Endothelial cell of umbilical vein (primary cell): ENCODE measurements around the gene FSTL1. TPM values are rescaled to one million over a fixed set of nuclear protein-coding genes. Genes with fewer than 3 reads are reported as not detected.

ENCODE experiments used
- BruUV-seq: library from RNA; stranded (reverse); fragments of 400-500 nt; replicated peaks from 2 replicates; lab custom pipeline; 2021; lab: Mats Ljungman, UMichigan
- CTCF ChIA-PET: fragments of 300-600, 350-600 bp; sonication (Branson Sonifier 250); formaldehyde crosslinking; loops from one replicate; lab custom pipeline; 2021; ENCODE audit warnings: antibody characterized with exemption, inconsistent platforms; lab: Charles Lee
- POLR2A ChIA-PET: fragments of 300-600, 350-600 bp; sonication (Branson Sonifier 250); formaldehyde crosslinking; loops from one replicate; lab custom pipeline; 2021; ENCODE audit warnings: antibody characterized with exemption, inconsistent platforms; lab: Charles Lee
- DNase-seq: peaks from one replicate; pipeline ENCODE4 v3.0.0-alpha.2; 2011; ENCODE audit warnings: low read depth, low spot score
- FAIRE-seq: peaks from 2 replicates; lab custom pipeline; 2011; peaks lifted over from hg19 to GRCh38; lab: Jason Lieb, UNC
- H2AFZ ChIP-seq: 2 replicates; pipeline ENCODE4 v1.6.0; 2012; ENCODE audit warnings: low read depth, low read length, control low read depth, inconsistent platforms
- H3K27ac ChIP-seq: 2 replicates; pipeline ENCODE4 v1.5.1; 2011; ENCODE audit warnings: low read depth, mild to moderate bottlenecking, control low read depth, low read length, moderate library complexity; ENCODE audit not compliant: insufficient read depth
- H3K27me3 ChIP-seq, 2 experiments: 2 replicates each; pipeline versions ENCODE4 v1.6.0 to v1.6.1; 2011; ENCODE audit warnings: low read length in 2 of 2, mixed read lengths in 1 of 2; ENCODE audit not compliant: control insufficient read depth in 2 of 2, insufficient read depth in 2 of 2
- H3K36me3 ChIP-seq, 2 experiments: 2 replicates in 1 of 2; 3 replicates in 1 of 2; pipeline ENCODE4 v1.5.1; 2011; ENCODE audit warnings: low read length in 2 of 2, mild to moderate bottlenecking in 1 of 2, moderate library complexity in 1 of 2; ENCODE audit not compliant: control insufficient read depth in 2 of 2, insufficient read depth in 2 of 2; ENCODE audit errors: extremely low read depth in 1 of 2
- H3K4me1 ChIP-seq: 3 replicates; pipeline ENCODE4 v1.5.1; 2011; ENCODE audit warnings: mild to moderate bottlenecking, low read length; ENCODE audit not compliant: control insufficient read depth, insufficient read depth; ENCODE audit errors: extremely low read depth
- H3K4me2 ChIP-seq: 2 replicates; pipeline ENCODE4 v1.6.1; 2011; ENCODE audit warnings: low read length, control low read depth, mixed read lengths; ENCODE audit not compliant: insufficient read depth
- H3K4me3 ChIP-seq, 3 experiments: fragments of 200-600 bp in 1 of 3; sonication (generic), shearing (Covaris generic) in 1 of 3; replicated peaks in 1 of 3; 2 replicates each; pipeline ENCODE4 v1.5.1; 2011 to 2016; ENCODE audit warnings: control low read depth in 3 of 3, low read length in 3 of 3, mild to moderate bottlenecking in 2 of 3, inconsistent platforms in 1 of 3, low read depth in 1 of 3, moderate library complexity in 1 of 3; ENCODE audit not compliant: insufficient read depth in 1 of 3
- H3K79me2 ChIP-seq: 2 replicates; pipeline ENCODE4 v1.6.0; 2012; ENCODE audit warnings: low read length, inconsistent platforms; ENCODE audit not compliant: control insufficient read depth, insufficient read depth
- H3K9ac ChIP-seq: replicated peaks from 2 replicates; pipeline ENCODE3; 2011; ENCODE audit warnings: low read length, control low read depth; ENCODE audit not compliant: insufficient read depth; ENCODE audit errors: extremely low read depth
- H3K9me1 ChIP-seq: replicated peaks from 3 replicates; pipeline ENCODE4 v1.6.0; 2011; ENCODE audit warnings: mild to moderate bottlenecking, low read length; ENCODE audit not compliant: control insufficient read depth, insufficient read depth; ENCODE audit errors: extremely low read depth
- H3K9me3 ChIP-seq: replicated peaks from 2 replicates; pipeline ENCODE4 v1.5.1; 2012; ENCODE audit warnings: low read length, inconsistent platforms; ENCODE audit not compliant: control insufficient read depth, insufficient read depth
- H4K20me1 ChIP-seq: replicated peaks from 2 replicates; pipeline ENCODE3; 2011; ENCODE audit warnings: mild to moderate bottlenecking, low read length; ENCODE audit not compliant: control insufficient read depth, insufficient read depth; ENCODE audit errors: extremely low read depth
- CTCF ChIP-seq, 2 donors: IDR thresholded peaks; 1 replicate in 1 of 2; 2 replicates in 1 of 2; pipeline ENCODE4 v1.5.1; 2011; ENCODE audit warnings: low read length in 2 of 2, mild to moderate bottlenecking in 2 of 2, moderate library complexity in 2 of 2, control low read depth in 1 of 2, inconsistent platforms in 1 of 2, low read depth in 1 of 2; ENCODE audit not compliant: insufficient read depth in 1 of 2; ENCODE audit errors: extremely low read depth in 1 of 2
- EZH2 ChIP-seq: IDR thresholded peaks from 2 replicates; pipeline ENCODE4 v1.6.1; 2012; ENCODE audit warnings: borderline replicate concordance, low read depth, mild to moderate bottlenecking, moderate library complexity, low read length, inconsistent platforms; ENCODE audit not compliant: severe bottlenecking
- GATA2 ChIP-seq: IDR thresholded peaks from 2 replicates; pipeline ENCODE4 v1.7.0; 2011; ENCODE audit warnings: low read depth, mild to moderate bottlenecking, moderate library complexity, mixed read lengths, low read length; ENCODE audit not compliant: insufficient read length, insufficient read depth
- JUN ChIP-seq: IDR thresholded peaks from 2 replicates; pipeline ENCODE4 v1.6.1; 2011; ENCODE audit warnings: borderline replicate concordance, low read depth; ENCODE audit not compliant: insufficient read length, insufficient read depth
- MAX ChIP-seq: IDR thresholded peaks from 2 replicates; pipeline ENCODE4 v1.6.1; 2011; ENCODE audit not compliant: insufficient read depth, insufficient read length
- POLR2A ChIP-seq: IDR thresholded peaks from 2 replicates; pipeline ENCODE4 v1.6.1; 2012; ENCODE audit warnings: low read depth, mild to moderate bottlenecking, control low read depth, low read length
- POLR2AphosphoS5 ChIP-seq: IDR thresholded peaks from 2 replicates; pipeline ENCODE4 v1.6.1; 2012; ENCODE audit warnings: low read depth, mild to moderate bottlenecking, control low read depth, low read length, moderate library complexity; ENCODE audit not compliant: insufficient read depth
- dilution Hi-C: fragments of 300-500 bp; cut with MboI; formaldehyde crosslinking; loops from one replicate; pipeline ENCODE4 v1.15.0; 2019; ENCODE audit warnings: low sequenced_read_pairs; ENCODE audit not compliant: extremely low pct_ligation_motif_present
- intact Hi-C: fragments of 100-400 bp; cut with micrococcal nuclease; formaldehyde crosslinking; loops from one replicate; pipeline ENCODE4 v1.10.0; 2022
- polyA plus RNA-seq, 4 experiments: library from polyadenylated mRNA; depleted of rRNA in 3 of 4; stranded (reverse) in 3 of 4; unstranded in 1 of 4; fragments of >200 nt; gene quantifications; 2 replicates each; pipeline versions ENCODE4 v1.2.1 to v1.2.3, GENCODE V29; 2011 to 2012; ENCODE audit warnings: missing spikeins in 1 of 4
- total RNA-seq: library from RNA; stranded (reverse); gene quantifications from 2 replicates; pipeline ENCODE4 v1.2.3, GENCODE V29; 2021

The FSTL1 gene
- total and polyA plus RNA-seq, 2 donors (not counting 3 experiments of a cell fraction or from before 2014, with no cell fraction given), result 235 to 562 TPM

GRCh38 chr3:120429921-120430361, 20.9 kb downstream of the FSTL1 start:
- CTCF ChIA-PET, result interaction anchor here (0.6 to 24.8 kb wide), 4 partner anchors 10 to 931 kb away, joined by 3 to 367 read pairs (median 3); no protein-coding TSS in a partner anchor

More at GRCh38 chr3:120429921-120430361, 20.9 kb downstream of the FSTL1 start:
- no peak for DNase-seq
- Histone ChIP-seq H3K4me1 (peaks cover 15% of the 10 kb centered on the region), H3K9me3 (no peaks in the 10 kb centered on the region), H3K4me3 (no peak overlapping the region), H3K27me3 (no peaks in the 10 kb centered on the region), H3K9ac (no peak overlapping the region), H3K4me2 (no peak overlapping the region), H2AFZ (no peak overlapping the region), H4K20me1 (no peaks in the 10 kb centered on the region), H3K79me2 (peaks cover 75% of the 10 kb centered on the region), H3K36me3 (peaks cover 5 to 11% of the 10 kb centered on the region in 2 experiments), H3K27ac (no peak overlapping the region), H3K9me1 (no peaks in the 10 kb centered on the region)
- BruUV-seq, result no TSS peak
- dilution Hi-C loops, result no loop called here
- TF ChIP-seq MAX (no peak), POLR2AphosphoS5 (no peak), POLR2A (no peak), EZH2 (no peak), CTCF (IDR thresholded peaks at IDR 0.05; ENCODE audit: extremely low read depth in 1 of 2, insufficient read depth in 1 of 2, low read depth in 1 of 2, low read length in 2 of 2) (no peak), GATA2 (no peak), JUN (no peak)
- intact Hi-C loops, result no loop called here
- POLR2A ChIA-PET, result no interaction called here
- no peak for FAIRE-seq
